Breast epithelium (tissue), 3 donors: ENCODE measurements around the gene TRIM67.

Source experiments
- POLR2AphosphoS5 ChIP-seq, 3 donors: sonication (generic); formaldehyde crosslinking; IDR thresholded peaks; one replicate each; pipeline ENCODE4 v1.6.1; 2017; ENCODE audit warnings: antibody characterized with exemption in 3 of 3
- TF ChIP-seq, protein P1 (sequence below), 3 donors: fragments of 450-650 bp; IDR thresholded peaks; one replicate each; pipeline ENCODE4 v1.5.1; 2016 to 2017; ENCODE audit warnings: antibody characterized with exemption in 3 of 3, mild to moderate bottlenecking in 3 of 3, moderate library complexity in 3 of 3

DNA sequence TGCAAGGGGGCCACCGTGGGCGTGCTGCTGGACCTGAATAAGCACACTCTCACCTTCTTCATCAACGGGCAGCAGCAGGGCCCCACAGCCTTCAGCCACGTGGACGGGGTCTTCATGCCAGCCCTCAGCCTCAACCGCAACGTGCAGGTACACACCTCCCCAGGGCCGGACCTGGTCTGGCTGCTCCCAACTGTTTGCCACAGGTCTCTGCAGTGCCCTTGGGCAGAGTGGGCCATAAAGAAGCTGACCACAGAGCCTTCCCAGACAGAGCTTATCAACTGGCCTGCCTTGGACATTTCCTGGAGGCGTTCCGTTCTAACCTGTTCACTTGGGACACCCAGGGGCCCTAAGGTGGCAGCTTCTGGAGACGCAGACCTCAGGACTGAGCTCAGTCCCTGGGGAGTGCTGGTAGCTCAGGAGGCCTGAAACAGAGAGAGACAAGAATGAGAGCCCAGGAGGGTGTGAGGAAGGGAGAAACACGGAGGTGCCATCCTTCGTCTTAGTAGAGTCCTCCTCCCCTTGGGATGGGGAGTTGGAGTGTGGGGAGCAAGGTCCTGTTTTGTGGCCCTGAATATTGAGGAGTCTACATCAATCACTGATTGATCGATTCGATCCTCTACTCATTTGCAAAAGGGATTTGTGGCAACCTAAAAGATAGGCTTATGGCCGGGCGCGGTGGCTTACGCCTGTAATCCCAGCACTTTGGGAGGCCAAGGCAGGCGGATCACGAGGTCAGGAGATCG is 52.1 kb downstream of the TRIM67 start:
- TF ChIP-seq, protein P1, sequence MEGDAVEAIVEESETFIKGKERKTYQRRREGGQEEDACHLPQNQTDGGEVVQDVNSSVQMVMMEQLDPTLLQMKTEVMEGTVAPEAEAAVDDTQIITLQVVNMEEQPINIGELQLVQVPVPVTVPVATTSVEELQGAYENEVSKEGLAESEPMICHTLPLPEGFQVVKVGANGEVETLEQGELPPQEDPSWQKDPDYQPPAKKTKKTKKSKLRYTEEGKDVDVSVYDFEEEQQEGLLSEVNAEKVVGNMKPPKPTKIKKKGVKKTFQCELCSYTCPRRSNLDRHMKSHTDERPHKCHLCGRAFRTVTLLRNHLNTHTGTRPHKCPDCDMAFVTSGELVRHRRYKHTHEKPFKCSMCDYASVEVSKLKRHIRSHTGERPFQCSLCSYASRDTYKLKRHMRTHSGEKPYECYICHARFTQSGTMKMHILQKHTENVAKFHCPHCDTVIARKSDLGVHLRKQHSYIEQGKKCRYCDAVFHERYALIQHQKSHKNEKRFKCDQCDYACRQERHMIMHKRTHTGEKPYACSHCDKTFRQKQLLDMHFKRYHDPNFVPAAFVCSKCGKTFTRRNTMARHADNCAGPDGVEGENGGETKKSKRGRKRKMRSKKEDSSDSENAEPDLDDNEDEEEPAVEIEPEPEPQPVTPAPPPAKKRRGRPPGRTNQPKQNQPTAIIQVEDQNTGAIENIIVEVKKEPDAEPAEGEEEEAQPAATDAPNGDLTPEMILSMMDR (IDR thresholded peaks at IDR 0.05), result no peak
- TF ChIP-seq POLR2AphosphoS5 (IDR thresholded peaks at IDR 0.05), result no peak
